ENCODE measurements around the gene SYT8.
"Not testable (repeated sequence)": the region's sequence is repeated elsewhere in the genome, so short reads cannot be mapped to it uniquely, and the experiment has no call there.

The SYT8 gene

DNA sequence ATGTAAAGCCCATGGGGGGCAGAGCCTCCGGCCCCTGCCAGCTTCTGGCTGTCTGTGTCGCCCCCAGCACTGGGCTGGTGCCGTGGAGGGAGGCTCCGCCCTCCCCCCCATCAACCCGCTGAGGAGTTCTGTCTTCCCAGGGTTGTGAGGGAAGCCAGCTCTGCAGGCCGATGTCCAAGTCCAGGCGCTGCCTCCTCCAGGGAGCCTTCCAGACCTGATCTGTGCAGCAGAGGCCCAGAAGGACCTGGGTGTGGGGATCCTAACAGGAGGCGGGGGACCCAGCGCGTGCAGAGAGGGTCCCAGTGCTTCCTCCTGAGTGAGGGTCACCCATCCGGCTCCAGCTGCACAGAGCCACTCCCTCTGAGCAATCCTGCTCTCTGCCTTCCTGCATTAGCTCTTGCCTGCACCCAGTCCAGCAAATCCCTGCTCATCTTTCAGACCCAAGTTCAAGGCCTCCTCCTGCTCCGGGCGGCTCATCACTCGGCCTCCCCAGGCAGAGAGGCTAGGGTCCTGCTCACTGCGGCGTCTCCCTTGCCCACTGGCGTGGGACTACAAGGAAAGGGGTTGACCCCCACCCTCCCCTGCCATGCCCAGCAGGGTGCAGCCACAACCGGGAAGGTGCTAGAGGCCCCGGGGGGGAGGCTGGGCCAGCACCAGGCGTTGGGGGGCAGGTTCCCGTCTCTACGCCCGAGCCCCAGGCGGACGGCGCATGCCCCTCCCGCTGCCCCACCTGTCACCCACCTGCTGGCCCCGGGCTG is 40.5 kb downstream of the SYT8 start:
- H3K27ac Mint-ChIP-seq, result peak overlapping the region in 1 of 2 donors; percentile 34
- DNase-seq, result no peak
- H3K4me1 Mint-ChIP-seq, result peaks cover 83% of the 10 kb centered on the region
- no peak overlapping the region for H3K4me3 Mint-ChIP-seq
- H3K27me3 Mint-ChIP-seq, result no peaks in the 10 kb centered on the region
- H3K9me3 Mint-ChIP-seq, result no peaks in the 10 kb centered on the region
- no peak for ATAC-seq

DNA sequence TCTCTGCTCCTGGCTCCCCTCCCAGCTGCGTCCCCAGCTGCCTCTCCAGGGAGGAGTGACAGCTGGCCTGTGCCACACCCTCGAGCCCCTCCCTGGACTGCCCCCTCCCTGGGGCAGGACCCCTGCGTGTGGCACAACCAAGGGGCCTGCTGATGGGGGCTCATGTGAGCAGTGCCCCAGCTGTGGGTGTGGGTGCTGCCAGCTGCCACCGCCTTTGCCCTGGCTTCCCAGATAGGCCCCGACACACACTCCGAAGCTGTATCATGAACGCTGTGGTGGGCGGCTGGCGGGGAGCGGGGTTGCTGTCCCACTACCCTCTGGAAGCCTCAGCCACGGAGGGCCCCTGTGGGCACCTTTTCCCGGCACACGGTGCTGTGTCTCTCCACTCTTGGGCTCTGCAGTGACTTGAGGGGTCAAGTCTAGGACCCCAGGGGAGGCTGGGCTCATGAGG is 41.1 kb downstream of the SYT8 start:
- H3K4me3 Mint-ChIP-seq, DNase-seq, ATAC-seq, H3K27ac Mint-ChIP-seq, H3K27me3 Mint-ChIP-seq, H3K9me3 Mint-ChIP-seq: not testable (repeated sequence)
- peaks cover 83% of the 10 kb centered on the region for H3K4me1 Mint-ChIP-seq

DNA sequence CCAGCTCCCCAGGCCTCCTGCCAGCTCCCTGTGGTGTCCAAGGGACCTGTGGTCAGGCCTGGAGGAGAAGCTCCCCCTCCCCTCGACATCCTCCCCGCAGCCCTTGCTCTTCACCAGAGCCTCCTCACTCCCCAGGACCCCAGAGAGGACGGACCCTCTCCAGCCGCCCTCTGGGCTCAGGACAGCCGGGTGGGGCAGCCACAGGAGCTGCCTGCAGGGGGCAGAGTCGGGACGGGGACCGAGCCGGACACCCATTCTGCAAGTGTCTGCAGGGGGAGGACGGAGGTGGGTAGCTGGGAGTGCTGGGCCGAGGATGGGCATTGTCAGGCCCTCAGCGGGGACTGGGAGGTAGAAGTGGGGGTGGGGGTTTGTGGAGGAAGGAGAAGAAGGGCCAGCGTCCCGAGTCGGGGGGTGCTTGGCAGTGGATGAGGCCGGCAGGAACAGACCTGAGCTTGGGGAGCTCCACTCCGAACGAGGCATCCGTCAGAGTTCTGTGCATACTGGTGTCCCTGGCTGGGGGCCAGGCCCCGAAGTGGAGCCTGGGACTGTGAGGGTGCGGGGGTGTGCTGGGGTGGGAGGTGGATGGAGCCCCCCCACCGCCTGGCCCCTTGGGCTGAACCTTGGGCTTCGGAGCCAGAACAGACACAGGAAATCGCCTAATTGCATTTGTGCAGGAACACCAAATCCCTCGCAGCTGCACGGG is 41.7 kb downstream of the SYT8 start:
- no peaks in the 10 kb centered on the region for H3K27me3 Mint-ChIP-seq
- ATAC-seq, result no peak
- no peaks in the 10 kb centered on the region for H3K9me3 Mint-ChIP-seq
- H3K4me3 Mint-ChIP-seq, result no peak overlapping the region
- peak in 1 of 2 donors; percentile 27 for DNase-seq
- no peak overlapping the region for H3K27ac Mint-ChIP-seq
- H3K4me1 Mint-ChIP-seq, result peaks cover 82% of the 10 kb centered on the region

DNA sequence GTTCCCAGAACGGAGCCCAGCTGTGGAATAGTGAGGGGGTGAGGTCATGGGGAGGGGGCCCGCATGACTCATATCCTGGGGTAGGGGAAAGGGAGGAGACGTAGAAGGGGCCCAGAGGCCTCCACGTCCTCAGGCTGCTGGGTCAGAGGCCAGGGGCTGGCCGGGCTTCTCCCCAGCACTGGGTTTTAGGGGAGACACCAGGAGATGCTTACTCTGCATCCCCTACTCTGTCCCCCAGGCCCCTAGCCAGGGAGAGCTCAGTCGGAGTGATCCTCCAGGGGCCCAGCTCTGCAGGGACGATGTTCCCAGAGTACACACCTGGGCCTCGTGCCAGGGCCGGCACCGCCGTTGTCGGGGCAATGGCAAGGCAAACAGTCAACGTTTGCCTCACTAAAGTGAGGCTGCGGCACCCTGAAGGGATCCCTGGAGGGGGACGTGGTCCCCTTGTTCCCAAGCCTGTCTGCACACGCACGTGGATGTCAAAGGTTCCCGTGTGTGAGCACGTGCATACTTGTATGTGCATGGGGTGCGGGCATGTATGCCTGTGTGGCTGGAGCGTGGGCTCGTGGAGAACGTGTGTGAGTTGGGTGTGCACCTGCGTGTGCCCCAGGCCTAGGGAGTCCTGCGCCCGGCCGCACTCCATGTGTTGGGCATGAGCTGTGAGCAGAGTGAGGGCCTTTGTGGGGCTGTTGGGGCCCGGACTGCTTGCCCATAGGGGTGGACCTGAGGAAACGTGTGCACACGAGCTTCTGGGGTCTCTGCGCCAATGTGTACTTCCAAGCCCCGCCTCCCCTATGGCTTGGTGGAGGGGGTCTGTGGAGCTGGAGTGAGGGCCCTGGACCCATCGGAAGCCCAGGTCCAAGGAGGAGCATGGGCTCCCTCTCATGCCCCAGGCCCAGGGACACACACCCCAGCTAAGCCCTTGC is 42.7 kb downstream of the SYT8 start:
- H3K4me1 Mint-ChIP-seq, result peaks cover 79% of the 10 kb centered on the region
- no peaks in the 10 kb centered on the region for H3K9me3 Mint-ChIP-seq
- DNase-seq, result no peak
- no peak overlapping the region for H3K4me3 Mint-ChIP-seq
- ATAC-seq, result no peak
- no peak overlapping the region for H3K27ac Mint-ChIP-seq
- H3K27me3 Mint-ChIP-seq, result no peaks in the 10 kb centered on the region

DNA sequence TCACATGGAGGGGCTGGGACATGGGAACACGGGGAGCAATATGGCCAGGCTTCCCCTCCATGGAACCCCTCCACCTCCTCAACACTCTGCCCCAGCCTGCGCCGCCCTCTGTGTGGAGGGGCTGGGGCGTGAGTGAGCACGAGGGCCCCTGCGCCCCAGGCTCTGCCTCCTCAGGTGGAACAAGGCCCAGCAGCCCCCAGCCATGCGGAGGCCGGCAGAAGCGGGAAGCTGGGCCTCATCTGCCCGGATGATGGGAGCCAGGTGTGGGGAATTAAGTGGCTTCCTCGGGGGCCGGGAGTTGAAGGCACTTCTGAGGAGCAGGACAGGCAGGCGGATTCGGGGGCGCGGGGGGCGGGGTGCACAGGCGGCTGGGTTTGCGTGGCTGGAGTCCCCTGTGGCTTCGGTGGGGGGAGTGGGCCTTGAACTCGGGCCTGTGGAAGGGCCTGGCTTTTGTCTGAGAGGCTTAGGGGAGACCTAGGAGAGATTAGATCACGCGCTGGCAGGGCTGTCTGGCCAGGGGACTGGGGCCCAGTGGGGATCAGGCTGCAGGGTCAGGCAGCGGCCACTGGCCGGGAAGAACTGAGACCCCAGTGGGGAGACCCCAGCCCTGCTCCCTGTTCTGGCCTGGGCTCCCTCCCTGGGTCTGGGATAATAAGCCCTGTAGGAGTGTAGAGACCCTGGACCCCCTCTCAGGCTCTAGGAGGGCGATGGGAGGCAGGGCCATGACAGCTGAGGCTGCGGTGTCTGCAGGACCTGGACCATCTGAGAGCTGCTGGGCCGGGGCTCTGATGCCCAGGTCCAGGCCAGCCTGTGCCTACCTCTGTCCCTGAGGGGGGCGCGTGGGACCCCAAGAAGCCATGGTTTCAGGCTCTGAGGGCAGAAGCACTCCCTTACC is 43.6 kb downstream of the SYT8 start:
- Mint-ChIP-seq H3K4me3 (no peak overlapping the region), H3K4me1 (peaks cover 71% of the 10 kb centered on the region), H3K27ac (no peak overlapping the region), H3K9me3 (no peaks in the 10 kb centered on the region), H3K27me3 (no peaks in the 10 kb centered on the region)
- ATAC-seq (no peak), DNase-seq (peak in 1 of 2 donors; percentile 10)

DNA sequence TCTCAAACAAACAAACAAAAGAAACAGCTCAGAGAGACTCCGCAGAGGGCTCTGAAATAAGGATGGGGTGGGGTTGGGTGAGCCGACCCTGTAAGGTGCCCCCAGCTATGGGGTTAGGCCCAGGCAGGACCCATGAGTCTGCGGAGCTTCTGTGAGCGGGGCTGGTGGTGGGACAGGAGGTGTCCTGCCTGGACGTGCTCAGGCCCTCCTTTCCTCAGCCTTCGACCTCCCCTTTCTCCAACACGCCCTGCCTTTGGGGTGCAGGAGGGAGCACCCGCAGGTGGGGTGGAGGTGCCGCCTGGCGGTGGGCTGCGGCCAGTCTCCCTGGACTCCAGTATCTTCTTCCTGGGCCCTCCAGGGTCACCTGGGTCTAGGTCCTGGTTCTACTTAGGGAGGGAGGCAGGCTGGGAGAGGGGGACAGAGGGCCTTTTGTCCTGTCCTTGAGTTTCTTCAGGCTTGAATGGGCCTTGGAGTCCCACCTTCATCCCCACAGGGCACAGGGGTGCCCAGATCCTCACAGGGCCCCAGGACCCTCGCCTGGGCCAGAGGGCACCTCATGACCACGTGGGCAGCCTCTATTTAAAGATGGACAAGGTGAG is 44.7 kb downstream of the SYT8 start:
- DNase-seq (no peak), ATAC-seq (no peak)
- H3K27me3 Mint-ChIP-seq, result no peaks in the 10 kb centered on the region
- H3K9me3 Mint-ChIP-seq, result no peaks in the 10 kb centered on the region
- no peak overlapping the region for H3K4me3 Mint-ChIP-seq
- no peak overlapping the region for H3K27ac Mint-ChIP-seq
- H3K4me1 Mint-ChIP-seq, result peaks cover 67% of the 10 kb centered on the region

DNA sequence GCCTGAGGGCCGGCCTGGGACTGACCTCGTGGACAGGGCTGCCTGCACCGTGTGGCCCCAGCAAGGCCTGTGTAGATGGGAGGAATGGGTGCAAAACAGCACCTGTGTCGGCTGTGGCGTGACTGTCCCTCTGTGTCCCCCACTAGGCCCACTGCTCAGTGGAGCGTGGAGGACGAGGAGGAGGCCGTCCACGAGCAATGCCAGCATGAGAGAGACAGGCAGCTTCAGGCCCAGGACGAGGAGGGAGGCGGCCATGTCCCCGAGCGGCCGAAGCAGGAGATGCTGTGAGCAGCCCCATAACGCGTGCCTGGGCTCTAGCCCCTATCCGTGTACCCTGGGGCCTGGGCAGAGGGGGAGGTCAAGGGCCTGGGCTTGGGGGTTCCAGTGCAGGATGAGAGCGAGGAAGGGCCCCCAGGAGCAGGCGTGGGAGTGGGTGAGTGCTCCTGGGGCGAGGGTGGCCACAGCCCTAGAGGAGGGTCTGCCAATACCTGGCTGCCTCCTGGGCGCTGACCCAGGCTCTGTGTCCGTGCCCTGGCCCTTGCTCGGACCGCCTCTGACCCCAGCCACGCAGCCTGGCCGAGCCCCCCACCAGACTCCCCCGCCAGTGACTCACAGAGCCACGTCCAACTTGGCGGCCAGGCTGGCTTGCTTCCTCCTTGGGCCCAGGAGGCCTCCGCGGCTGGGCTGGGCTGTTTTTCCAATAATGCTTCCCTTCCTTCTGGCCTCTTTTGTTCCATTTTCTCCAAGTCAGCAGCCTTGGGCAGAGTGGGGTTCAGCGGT is 45.3 kb downstream of the SYT8 start:
- Mint-ChIP-seq H3K27ac (peak overlapping the region in 1 of 2 donors; percentile 92), H3K27me3 (no peaks in the 10 kb centered on the region), H3K4me3 (no peak overlapping the region), H3K9me3 (no peaks in the 10 kb centered on the region), H3K4me1 (peaks cover 64% of the 10 kb centered on the region)
- DNase-seq, result peak in 1 of 2 donors; percentile 9
- ATAC-seq, result no peak

DNA sequence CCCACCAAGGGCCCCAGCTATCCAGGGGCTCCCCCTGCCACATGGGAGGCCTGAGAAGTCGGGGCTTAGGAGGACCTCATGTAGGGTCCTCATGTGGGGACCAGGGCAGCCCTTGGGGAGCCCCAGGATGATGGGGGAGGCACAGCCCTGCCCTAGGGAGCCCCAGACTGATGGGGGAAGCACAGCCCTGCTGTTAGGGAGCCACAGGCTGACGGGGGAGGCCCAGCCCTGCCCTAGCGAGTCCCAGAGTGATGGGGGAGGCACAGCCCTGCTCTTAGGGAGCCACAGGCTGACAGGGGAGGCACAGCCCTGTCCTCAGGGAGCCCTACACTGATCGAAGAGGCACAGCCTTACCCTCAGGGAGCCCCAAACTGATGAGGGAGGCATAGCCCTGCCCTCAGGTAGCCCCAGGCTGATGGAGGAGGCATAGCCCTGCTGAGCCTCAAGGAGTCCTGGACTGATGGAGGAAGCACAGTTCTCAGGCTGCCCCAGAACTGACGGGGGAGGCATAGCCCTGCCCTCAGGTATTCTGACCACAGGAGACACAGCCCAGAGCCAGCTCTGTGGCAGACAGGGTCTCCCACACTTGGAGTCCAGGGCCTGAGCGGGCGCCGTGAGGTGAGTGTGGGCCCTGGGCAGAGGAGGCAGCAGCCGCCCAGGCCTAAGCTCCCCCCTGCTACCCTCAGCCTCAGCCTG is 46.1 kb downstream of the SYT8 start:
- Mint-ChIP-seq H3K4me1 (peaks cover 56% of the 10 kb centered on the region), H3K9me3 (no peaks in the 10 kb centered on the region), H3K27me3 (no peaks in the 10 kb centered on the region), H3K4me3 (no peak overlapping the region), H3K27ac (peak overlapping the region in 1 of 2 donors; percentile 92)
- DNase-seq (peak in 1 of 2 donors; percentile 14), ATAC-seq (peak; percentile 9)

DNA sequence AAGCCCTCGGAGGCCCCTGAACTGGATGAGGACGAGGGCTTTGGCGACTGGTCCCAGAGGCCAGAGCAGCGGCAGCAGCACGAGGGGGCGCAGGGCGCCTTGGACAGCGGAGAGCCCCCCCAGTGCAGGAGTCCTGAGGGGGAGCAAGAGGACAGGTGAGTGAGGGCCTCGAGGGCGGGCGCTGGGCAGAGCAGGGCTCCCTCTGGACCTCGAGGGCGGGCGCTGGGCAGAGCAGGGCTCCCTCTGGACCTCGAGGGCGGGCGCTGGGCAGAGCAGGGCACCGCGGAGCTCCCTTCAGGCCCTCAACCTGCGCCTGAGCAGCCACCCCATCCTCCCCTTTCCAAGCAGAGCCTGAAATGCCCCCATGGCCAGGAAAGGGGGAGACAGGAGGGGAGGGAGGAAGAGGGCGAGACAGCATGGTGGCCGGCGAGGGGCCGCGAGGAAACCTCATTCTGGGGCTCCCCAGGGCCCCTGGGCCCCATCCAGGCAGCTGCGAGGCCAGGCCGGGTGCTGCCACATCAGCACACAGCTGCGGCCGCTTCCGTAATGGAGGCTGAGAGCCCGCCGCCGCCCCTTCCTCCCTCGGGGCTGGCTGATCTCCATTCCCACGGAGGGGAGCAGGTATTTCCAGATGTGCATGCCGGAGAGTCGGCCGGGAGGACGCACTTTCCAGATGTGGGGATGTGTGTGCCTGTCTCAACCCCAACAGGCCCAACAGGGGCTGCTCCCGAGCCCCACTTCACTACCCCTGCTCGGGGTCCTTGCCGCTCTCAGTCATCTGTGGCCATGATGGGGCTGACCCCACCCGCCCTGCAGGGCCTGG is 46.9 kb downstream of the SYT8 start:
- Mint-ChIP-seq H3K9me3 (no peaks in the 10 kb centered on the region), H3K4me1 (peaks cover 49% of the 10 kb centered on the region), H3K4me3 (peak overlapping the region in 1 of 2 donors; percentile 22), H3K27me3 (no peaks in the 10 kb centered on the region), H3K27ac (no peak overlapping the region)
- ATAC-seq, result peak; percentile 27
- peak in 1 of 2 donors; percentile 13 for DNase-seq

DNA sequence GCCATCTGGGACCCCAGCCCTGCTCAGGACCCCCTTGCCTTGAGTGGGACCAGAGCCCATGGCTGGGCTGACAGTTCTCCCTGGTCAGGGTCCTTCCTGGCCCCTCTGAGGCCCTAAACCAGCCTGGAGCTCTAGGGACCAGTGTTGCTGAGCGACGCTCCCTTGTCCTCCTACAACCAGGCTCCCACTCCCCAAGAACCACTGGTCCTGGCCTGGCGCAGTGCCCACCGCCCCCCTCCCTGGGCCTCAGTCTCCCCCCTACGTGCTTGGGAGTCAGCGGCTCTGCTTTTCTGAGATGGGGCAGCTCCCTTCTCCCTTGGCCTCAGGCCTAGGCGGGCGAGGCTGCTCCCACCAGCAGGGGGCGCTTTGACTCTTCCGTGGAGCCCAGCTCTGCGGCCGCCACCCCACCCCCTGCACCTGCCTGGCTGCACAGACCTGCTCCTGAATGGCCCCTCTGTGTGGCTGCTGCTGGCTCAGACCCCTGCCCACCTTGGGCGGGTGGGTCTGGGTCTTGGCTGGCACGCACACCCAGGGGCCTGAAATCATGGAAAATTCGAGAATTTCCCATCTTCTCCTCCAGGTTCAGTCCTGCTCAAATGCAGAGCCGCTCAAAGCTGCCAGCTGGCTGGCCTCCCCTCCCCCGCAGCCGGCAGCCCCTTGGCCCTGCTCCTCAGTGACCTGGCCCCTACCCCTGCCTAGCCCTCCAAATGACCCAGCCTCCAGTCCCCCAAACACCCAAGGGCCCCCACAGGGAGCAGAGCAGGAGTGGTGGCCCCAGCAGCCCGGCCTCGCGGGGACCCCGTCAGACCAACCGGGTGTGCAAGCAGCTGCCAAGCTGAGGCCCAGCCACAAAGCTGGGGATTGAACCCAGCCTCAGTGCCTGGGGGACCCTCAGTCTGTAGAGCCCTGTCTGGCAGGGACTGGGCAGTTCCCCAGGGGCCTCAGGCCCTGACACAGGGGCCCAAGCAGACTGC is 47.8 kb downstream of the SYT8 start:
- H3K4me3 Mint-ChIP-seq, result peak overlapping the region in 1 of 2 donors; percentile 22
- ATAC-seq, result peak; percentile 87
- peaks cover 44% of the 10 kb centered on the region for H3K4me1 Mint-ChIP-seq
- H3K27ac Mint-ChIP-seq, result peak overlapping the region in 1 of 2 donors; percentile 19
- no peaks in the 10 kb centered on the region for H3K27me3 Mint-ChIP-seq
- H3K9me3 Mint-ChIP-seq, result no peaks in the 10 kb centered on the region
- DNase-seq, result peak; percentile 80 to 82

DNA sequence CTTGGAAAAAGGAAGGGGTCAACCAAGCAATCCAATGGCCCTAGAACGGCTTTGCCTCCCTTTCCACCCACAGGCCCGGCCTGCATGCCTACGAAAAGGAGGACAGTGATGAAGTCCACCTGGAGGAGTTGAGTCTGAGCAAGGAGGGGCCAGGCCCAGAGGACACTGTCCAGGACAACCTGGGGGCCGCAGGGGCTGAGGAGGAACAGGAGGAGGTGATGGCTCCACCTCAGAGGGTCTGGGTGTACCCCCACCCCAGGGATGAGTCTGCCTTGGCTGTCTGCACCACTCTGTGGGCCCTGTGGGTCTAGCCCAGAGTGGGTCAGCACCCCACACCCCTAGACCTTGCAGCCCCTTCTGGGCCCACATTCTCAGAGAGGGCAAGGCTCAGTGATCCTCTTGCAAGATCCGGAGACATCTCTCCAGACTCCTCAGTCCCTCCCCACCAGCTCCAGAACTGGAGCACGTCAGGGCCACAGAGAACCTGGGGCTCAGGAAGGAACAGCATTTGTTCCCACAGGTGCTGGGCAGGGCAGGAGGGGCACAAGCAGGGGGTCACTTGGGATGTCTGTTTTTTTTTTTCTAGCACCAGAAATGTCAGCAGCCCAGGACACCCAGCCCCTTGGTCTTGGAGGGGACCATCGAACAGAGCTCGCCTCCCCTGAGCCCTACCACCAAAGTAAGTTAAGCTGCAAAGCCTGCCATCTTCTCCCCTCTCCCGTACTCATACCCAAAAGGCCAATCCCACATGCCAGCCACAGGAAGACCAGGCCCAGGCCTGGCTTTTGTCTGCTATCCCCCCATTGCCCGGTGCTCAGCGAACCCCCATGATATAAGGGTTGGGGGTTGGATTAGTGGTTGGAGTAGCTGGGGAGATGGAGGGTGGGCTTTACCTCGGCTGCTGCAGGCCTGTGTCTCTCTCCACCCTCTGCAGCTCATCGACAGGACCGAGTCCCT is 48.8 kb downstream of the SYT8 start:
- ATAC-seq (no peak), DNase-seq (no peak)
- Mint-ChIP-seq H3K9me3 (no peaks in the 10 kb centered on the region), H3K4me1 (peaks cover 48% of the 10 kb centered on the region), H3K27ac (no peak overlapping the region), H3K27me3 (no peaks in the 10 kb centered on the region), H3K4me3 (no peak overlapping the region)
